ENCODE results near the gene ECSIT. TPM values are rescaled to one million over a fixed set of nuclear protein-coding genes. Genes with fewer than 3 reads are reported as not detected.
"Not testable (repeated sequence)": the region's sequence is repeated elsewhere in the genome, so short reads cannot be mapped to it uniquely, and the experiment has no call there.

Gene ECSIT
- total RNA-seq, 6 experiments from 2014 or later, result 25.0 to 45.5 (median 37.7) TPM

- H3K27ac ChIP-seq, result no peak overlapping the region
- peaks cover 0 to 12% of the 10 kb centered on the region in 2 donors for H3K27me3 ChIP-seq
- DNase-seq, result no peak
- intact Hi-C loops (cut with DNase I), result no loop called here
- H3K36me3 ChIP-seq, result no peaks in the 10 kb centered on the region
- H3K4me1 ChIP-seq, result peaks cover 0 to 18% (median 1%) of the 10 kb centered on the region in 4 donors
- H3K9me3 ChIP-seq, result no peaks in the 10 kb centered on the region
- no peak overlapping the region for H3K4me3 ChIP-seq
- no peak for ATAC-seq
- no peak for TF ChIP-seq POLR2A (IDR thresholded peaks at IDR 0.05)
- no peak for TF ChIP-seq CTCF (IDR thresholded peaks at IDR 0.05)
- WGBS (ENCODE audit: insufficient coverage, low coverage, low lambda C conversion rate, missing lambda C conversion rate), result 12% methylated on average over 5 of the region's 86 CpGs
Measured at GRCh38 chr19:11479898-11480714, 48.8 kb downstream of the ECSIT start.

DNA sequence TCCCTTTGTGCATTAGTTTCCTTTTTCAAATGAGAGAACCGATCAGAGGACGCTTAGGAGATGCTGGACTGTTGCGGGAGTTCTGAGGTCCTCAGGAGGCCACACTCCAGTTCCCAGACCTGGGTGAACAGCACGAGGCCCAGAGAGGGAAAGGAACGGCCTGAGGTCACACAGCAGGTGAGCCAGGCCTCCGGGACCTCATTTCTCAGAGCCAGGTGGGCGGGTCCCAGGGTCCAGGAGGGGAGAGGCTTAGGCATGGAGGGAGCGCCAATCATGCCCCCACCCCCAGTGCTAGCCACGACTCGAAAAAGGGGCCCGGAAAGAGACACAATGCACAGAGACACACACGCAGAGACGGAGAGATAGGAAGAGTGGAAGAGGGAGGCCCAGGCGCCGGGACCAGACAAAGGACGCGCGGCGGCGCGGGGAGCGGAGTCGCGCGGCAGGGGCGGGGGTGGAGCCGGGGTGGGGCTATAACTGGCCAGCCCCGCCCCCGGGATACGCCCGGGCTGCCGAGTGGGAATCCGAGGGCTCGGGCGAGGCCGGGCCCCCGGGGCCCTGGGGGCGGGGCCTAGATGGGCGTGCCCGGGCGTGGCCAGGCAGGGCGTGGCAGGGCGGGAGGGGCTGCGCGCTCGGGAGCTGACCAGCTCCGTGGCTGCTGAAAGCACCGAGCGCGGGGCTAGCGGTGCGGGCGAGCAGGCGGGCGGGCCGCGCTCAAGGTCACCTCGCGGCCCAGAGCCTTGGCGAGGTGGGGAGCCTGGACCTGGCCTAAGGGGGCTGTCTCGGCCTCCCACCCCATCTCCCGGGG is 49.6 kb downstream of the ECSIT start:
- Histone ChIP-seq H3K4me3 (no peak overlapping the region), H3K27ac (no peak overlapping the region), H3K36me3 (no peaks in the 10 kb centered on the region), H3K4me1 (peaks cover 0 to 13% (median 0%) of the 10 kb centered on the region in 4 donors), H3K27me3 (peaks cover 0 to 12% of the 10 kb centered on the region in 2 donors), H3K9me3 (no peaks in the 10 kb centered on the region)
- ATAC-seq, result no peak
- intact Hi-C loops (cut with DNase I), result no loop called here
- WGBS (ENCODE audit: insufficient coverage, low coverage, low lambda C conversion rate, missing lambda C conversion rate), result 31% methylated on average over 23 of the region's 62 CpGs
- TF ChIP-seq CTCF (IDR thresholded peaks at IDR 0.05) (no peak), POLR2A (IDR thresholded peaks at IDR 0.05) (no peak)
- no peak for DNase-seq

DNA sequence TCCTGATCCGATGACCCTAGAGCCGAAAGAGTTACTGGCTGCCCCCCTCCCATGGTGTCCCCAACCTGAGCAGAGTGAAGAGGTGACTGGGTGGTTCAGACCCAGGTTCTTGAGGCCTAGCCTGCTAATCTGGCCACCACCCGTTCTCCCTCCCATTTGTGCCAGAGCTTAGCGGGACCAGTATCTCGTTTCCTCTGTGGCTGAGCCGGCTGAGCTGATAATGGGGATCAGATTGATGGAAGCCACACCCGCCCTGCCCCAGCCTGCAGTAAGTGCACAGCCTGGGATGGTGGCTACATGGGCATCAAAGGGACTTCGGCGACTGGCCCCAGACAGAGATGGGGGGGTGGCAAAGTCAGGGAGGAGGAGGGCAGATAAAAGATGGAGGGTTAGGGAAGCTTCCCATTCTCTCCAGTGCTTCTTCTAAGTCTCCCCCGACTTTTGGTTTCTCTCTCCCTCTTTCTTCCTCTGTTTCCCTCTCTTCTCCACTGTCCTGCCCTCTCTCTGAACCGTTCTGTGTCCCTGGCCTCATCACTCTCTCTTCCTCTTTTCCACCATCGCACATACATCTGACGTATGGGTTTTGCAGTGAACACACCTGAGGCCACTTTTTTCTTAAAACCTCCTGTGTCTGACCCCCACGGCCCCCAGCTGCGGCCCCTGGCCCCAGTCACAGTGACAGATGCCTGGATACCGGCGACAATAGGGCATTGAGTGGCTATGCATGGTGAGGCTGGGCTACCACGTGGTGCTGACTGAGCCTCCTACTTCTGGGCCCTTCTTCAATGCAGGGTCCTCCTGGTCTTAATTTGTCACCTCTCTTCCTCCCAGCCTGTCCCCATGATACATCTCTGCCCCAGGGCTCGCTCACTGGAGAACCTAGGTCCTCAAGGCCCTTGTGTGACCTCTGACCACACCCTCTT is 50.5 kb downstream of the ECSIT start:
- DNase-seq (no peak), ATAC-seq (no peak)
- Histone ChIP-seq H3K36me3 (no peaks in the 10 kb centered on the region), H3K4me3 (no peak overlapping the region), H3K9me3 (no peaks in the 10 kb centered on the region), H3K27ac (no peak overlapping the region), H3K4me1 (peaks cover 0 to 13% (median 0%) of the 10 kb centered on the region in 4 donors), H3K27me3 (peaks cover 0 to 10% of the 10 kb centered on the region in 2 donors)
- intact Hi-C loops (cut with DNase I), result no loop called here
- no peak for TF ChIP-seq CTCF (IDR thresholded peaks at IDR 0.05)
- TF ChIP-seq POLR2A (IDR thresholded peaks at IDR 0.05), result no peak
- WGBS (ENCODE audit: insufficient coverage, low coverage, low lambda C conversion rate, missing lambda C conversion rate), result 43% methylated on average over 17 of the region's 19 CpGs

DNA sequence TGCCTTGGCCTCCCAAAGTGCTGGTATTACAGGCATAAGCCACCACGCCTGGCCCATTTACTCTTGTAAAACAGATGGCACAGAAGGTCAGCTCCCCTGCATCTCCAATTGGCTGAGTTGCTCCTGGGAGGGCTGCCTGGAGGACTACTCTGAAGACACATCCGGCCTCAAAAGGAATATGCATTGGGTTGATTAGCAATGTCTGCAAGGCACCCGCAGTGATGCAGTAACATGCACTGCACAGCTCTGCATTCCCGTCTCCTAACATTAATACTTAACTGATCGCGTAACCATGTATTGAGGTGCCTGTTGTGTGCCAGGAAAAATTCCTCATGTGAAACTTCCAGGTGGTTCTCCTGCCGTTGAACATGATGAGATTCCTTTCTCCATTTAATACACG is 53.1 kb downstream of the ECSIT start:
- no peak overlapping the region for H3K4me3 ChIP-seq
- no peaks in the 10 kb centered on the region for H3K27me3 ChIP-seq
- DNase-seq, result no peak
- TF ChIP-seq POLR2A (IDR thresholded peaks at IDR 0.05) (no peak), CTCF (IDR thresholded peaks at IDR 0.05) (no peak)
- no peaks in the 10 kb centered on the region for H3K9me3 ChIP-seq
- ATAC-seq, result no peak
- 74% methylated on average over 6 of the region's 8 CpGs for WGBS (ENCODE audit: insufficient coverage, low coverage, low lambda C conversion rate, missing lambda C conversion rate)
- H3K4me1 ChIP-seq, result no peaks in the 10 kb centered on the region
- H3K36me3 ChIP-seq, result no peaks in the 10 kb centered on the region
- H3K27ac ChIP-seq, result no peak overlapping the region
- intact Hi-C loops (cut with DNase I), result no loop called here

DNA sequence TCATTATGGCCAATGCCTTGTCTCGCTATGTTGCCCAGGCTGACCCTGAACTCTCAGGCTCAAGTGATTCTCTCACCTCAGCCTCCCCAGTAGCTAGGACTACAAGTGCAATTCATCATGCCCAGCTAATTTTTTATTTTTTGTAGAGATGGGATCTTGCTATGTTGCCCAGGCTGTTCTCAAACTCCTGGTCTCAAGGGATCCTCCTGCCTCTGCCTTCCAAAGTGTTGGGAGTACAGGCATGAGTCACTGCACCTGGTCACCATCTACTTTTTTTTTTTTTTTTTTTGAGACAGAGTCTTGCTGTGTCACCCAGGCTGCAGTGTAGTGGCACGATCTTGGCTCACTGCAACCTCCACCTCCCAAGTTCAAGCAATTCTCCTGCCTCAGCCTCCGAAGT is 53.6 kb downstream of the ECSIT start:
- H3K27me3 ChIP-seq; H3K9me3 ChIP-seq; ATAC-seq; H3K4me3 ChIP-seq; H3K4me1 ChIP-seq; H3K36me3 ChIP-seq; intact Hi-C loops (cut with DNase I); DNase-seq; H3K27ac ChIP-seq: not testable (repeated sequence)
- WGBS (ENCODE audit: insufficient coverage, low coverage, low lambda C conversion rate, missing lambda C conversion rate), result 86% methylated on average over 2 of the region's 3 CpGs
